Measurements from ENCODE around the gene ELL. TPM values are rescaled to one million over a fixed set of nuclear protein-coding genes. Genes with fewer than 3 reads are reported as not detected.
"Not testable (repeated sequence)": the region's sequence is repeated elsewhere in the genome, so short reads cannot be mapped to it uniquely, and the experiment has no call there.

ELL gene
- total RNA-seq, 4 donors from 2014 or later, result 5.9 to 12.8 (median 9.9) TPM

DNA sequence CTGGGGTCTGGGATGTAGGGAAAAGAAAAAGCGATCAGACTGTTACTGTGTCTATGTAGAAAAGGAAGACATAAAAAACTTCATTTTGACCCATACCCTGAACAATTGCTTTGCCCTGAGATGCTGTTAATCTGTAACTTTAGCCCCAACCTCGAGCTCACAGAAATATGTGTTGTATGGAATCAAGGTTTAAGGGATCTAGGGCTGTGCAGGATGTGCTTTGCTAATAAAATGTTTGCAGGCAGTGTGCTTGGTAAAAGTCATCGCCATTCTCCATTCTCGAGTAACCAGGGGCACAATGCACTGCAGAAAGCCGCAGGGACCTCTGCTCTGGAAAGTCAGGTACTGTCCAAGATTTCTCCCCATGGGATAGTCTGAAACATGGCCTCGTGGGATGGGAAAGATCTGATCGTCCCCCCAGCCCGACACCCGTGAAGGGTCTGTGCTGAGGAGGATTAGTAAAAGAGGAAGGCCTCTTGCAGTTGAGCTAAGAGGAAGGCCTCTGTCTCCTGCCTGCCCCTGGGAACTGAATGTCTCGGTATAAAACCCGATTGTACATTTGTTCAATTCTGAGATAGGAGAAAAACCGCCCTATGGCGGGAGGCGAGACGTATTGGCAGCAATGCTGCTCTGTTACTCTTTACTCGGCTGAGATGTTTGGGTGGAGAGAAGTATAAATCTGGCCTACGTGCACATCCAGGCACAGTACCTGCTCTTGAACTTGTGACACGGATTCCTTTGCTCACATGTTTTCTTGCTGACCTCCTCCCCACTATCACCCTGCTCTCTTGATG, 119.2 kb downstream of the ELL start:
- Histone ChIP-seq H3K4me1 (peaks cover 0 to 31% (median 6%) of the 10 kb centered on the region in 3 donors), H3K27ac (peak overlapping the region in 2 of 4 donors; percentile 45 to 59)
- TF ChIP-seq POLR2A (IDR thresholded peaks at IDR 0.05), result peak in 1 of 4 donors; percentile 9

DNA sequence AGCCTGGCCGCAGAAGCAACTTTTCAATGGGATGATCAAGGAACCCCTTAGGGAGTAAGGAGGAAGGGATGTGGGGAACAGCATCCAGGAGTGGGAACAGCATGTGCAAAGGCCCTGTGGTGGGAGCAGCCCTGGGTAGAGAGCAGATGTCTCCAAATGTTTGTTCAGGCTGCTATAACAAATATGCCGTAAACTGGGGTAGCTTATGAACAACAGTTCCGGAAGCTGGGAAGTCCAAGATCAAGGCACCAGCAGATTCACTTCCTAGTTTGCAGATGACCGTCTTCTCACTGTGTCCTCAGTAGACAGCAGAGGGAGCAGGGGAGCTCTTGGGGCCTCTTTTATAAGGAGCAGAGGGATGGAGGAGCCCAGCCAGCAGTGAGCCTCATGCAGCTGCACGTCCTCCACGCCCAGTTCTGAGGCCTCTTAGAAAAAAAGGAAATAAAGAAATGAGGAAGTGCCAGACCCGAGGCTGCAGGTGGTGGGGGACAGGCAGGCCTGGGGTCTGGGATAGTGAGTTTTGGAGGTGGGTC, 120.2 kb downstream of the ELL start:
- no peak for DNase-seq

More for the DNA sequence above, 119.2 kb downstream of the ELL start:
- DNase-seq; H3K36me3 ChIP-seq; H3K9me3 ChIP-seq; H3K27me3 ChIP-seq; intact Hi-C loops (cut with DNase I); H3K4me3 ChIP-seq: not testable (repeated sequence)
- 72 to 79% methylated on average over 16 to 17 of the region's 18 CpGs for WGBS, 2 donors

DNA sequence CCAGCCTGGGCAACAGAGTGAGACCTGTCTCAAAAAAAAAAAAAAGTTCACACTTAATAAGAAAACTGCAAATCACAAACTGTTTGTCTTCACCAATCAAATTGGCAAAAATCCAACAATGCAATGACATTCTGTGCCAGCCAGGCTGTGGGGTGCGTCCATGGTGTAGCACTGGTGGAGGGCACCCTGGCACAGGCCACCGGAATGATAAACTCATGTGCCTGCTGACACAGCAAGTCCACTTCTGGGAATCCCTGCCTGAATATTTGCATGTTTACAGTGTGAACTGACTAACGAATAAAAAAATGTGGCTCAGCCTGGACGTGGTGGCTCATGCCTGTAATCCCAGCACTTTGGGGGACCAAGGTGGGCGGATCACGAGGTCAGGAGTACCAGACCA, 122.9 kb downstream of the ELL start:
- no peaks in the 10 kb centered on the region for H3K36me3 ChIP-seq
- no peak for TF ChIP-seq POLR2A (IDR thresholded peaks at IDR 0.05)
- TF ChIP-seq, protein P1, sequence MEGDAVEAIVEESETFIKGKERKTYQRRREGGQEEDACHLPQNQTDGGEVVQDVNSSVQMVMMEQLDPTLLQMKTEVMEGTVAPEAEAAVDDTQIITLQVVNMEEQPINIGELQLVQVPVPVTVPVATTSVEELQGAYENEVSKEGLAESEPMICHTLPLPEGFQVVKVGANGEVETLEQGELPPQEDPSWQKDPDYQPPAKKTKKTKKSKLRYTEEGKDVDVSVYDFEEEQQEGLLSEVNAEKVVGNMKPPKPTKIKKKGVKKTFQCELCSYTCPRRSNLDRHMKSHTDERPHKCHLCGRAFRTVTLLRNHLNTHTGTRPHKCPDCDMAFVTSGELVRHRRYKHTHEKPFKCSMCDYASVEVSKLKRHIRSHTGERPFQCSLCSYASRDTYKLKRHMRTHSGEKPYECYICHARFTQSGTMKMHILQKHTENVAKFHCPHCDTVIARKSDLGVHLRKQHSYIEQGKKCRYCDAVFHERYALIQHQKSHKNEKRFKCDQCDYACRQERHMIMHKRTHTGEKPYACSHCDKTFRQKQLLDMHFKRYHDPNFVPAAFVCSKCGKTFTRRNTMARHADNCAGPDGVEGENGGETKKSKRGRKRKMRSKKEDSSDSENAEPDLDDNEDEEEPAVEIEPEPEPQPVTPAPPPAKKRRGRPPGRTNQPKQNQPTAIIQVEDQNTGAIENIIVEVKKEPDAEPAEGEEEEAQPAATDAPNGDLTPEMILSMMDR (IDR thresholded peaks at IDR 0.05), result peak in 1 of 6 experiments; percentile 7
- DNase-seq, result no peak
- intact Hi-C loops (cut with DNase I), result no loop called here
- H3K9me3 ChIP-seq, result no peaks in the 10 kb centered on the region
- no peak overlapping the region for H3K27ac ChIP-seq
- no peak overlapping the region for H3K4me3 ChIP-seq
- WGBS, 2 donors, result 17 to 31% methylated on average over 5 to 6 of the region's 6 CpGs
- H3K4me1 ChIP-seq, result peaks cover 0 to 43% (median 10%) of the 10 kb centered on the region in 3 donors
- peaks cover 0 to 31% (median 2%) of the 10 kb centered on the region in 4 donors for H3K27me3 ChIP-seq

More for the DNA sequence above, 120.2 kb downstream of the ELL start:
- H3K4me1 ChIP-seq, result peaks cover 0 to 41% (median 9%) of the 10 kb centered on the region in 3 donors
- H3K27ac ChIP-seq, result peak overlapping the region in 3 of 4 donors; percentile 34 to 59 (median 45)
- 37 to 100% methylated on average over 1 to 6 of the region's 7 CpGs for WGBS, 2 donors
- intact Hi-C loops (cut with DNase I), result no loop called here
- H3K9me3 ChIP-seq, result no peaks in the 10 kb centered on the region
- TF ChIP-seq, protein P1 (IDR thresholded peaks at IDR 0.05), result peak in 4 of 6 experiments; percentile 9 to 47 (median 23)
- peak in 1 of 4 donors; percentile 13 for TF ChIP-seq POLR2A (IDR thresholded peaks at IDR 0.05)
- H3K27me3 ChIP-seq, result peaks cover 0 to 18% (median 2%) of the 10 kb centered on the region in 4 donors
- H3K4me3 ChIP-seq, result no peak overlapping the region
- no peaks in the 10 kb centered on the region for H3K36me3 ChIP-seq

GRCh38 chr19:18397242-18398202, 124.3 kb downstream of the ELL start, which contains the start of gene LRRC25:
TSS of gene LRRC25 (minus strand) at chr19:18397622. CDS start at chr19:18396963, 659 bp downstream.
- intact Hi-C loops (cut with DNase I), result no loop called here
- WGBS, 2 donors, result 10 to 20% methylated on average over 4 to 10 of the region's 33 CpGs
- peak in 2 of 4 donors; percentile 54 to 59 for TF ChIP-seq POLR2A (IDR thresholded peaks at IDR 0.05)
- TF ChIP-seq, protein P1 (IDR thresholded peaks at IDR 0.05), result no peak
- Histone ChIP-seq H3K27me3 (peaks cover 0 to 31% (median 2%) of the 10 kb centered on the region in 4 donors), H3K36me3 (no peaks in the 10 kb centered on the region), H3K27ac (peak within 1 kb of the TSS in 2 of 4 donors; percentile 11 to 25), H3K9me3 (no peaks in the 10 kb centered on the region), H3K4me3 (peak within 1 kb of the TSS in 3 of 4 donors; percentile 10 to 52 (median 35)), H3K4me1 (peaks cover 0 to 43% (median 10%) of the 10 kb centered on the region in 3 donors)
- DNase-seq, result no peak

Data from esophagus squamous epithelium (tissue), 5 donors.